ENCODE measurements around the gene CHST11. TPM values are rescaled to one million over a fixed set of nuclear protein-coding genes. Genes with fewer than 3 reads are reported as not detected.

Gene CHST11
- total RNA-seq, 1 experiment from 2014 or later: 6.7 TPM

DNA sequence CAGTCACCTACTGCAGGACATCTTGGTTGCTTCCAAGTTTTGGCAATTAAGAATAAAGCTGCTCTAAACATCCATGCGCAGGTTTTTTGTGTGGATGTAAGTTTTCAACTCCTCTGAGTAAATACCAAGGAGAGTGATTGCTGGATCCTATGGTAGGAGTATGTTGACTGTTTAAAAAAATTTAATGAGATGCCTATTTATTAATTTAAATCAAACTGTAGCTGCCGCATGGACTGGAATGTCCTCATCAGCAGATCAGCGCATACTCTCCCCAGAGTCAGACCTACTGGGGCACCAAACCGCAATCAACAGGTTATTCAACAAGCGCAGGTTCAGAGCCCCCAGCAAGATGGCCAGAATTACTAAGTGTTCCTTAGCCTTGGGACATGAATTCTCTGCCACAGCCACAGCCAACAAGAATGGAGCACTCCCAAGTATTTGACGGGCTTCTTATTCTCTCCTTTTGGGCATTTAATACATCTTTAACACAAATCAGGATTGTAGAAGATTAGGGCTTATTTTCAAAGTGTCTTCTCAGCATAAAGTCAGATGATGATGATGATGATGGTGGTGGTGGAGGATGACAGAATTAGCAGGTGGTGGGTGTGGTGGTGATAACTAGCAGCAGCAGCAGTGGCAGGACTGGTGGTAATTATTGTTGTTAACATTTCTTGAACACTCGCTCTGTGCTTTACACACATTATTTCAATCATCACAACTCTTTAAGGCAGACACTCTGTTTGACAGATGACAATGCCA, 170.7 kb downstream of the CHST11 start:
- Mint-ChIP-seq H3K4me1 (peaks cover 35 to 41% of the 10 kb centered on the region in 2 experiments), H3K27me3 (ENCODE audit: low read depth) (peaks cover 8% of the 10 kb centered on the region), H3K27ac (no peak overlapping the region), H3K4me3 (no peak overlapping the region), H3K9me3 (no peaks in the 10 kb centered on the region), H3K36me3 (ENCODE audit: insufficient read depth in 1 of 3, low read depth in 3 of 3) (no peaks in the 10 kb centered on the region)
- Histone ChIP-seq H3K27ac (ENCODE audit: insufficient read length, low read depth, low read length) (no peak overlapping the region), H3K9ac (ENCODE audit: extremely low read depth, insufficient read length, low read length) (no peak overlapping the region), H4K5ac (ENCODE audit: insufficient read length, low read depth, low read length) (no peak overlapping the region), H3K23me2 (ENCODE audit: insufficient read length, low read depth, low read length, poor library complexity, severe bottlenecking) (no peaks in the 10 kb centered on the region), H3K4me1 (ENCODE audit: insufficient read depth, low read length) (no peaks in the 10 kb centered on the region; the same call in 1 of the 2 replicates), H3K4ac (ENCODE audit: low read depth, low read length) (no peak overlapping the region), H3K56ac (ENCODE audit: insufficient read length, low read depth, low read length) (no peak overlapping the region), H3T11ph (ENCODE audit: low read length) (no peak overlapping the region), H4K8ac (replicated peaks; ENCODE audit: insufficient read length, low read depth, low read length) (no peak overlapping the region), H2BK5ac (ENCODE audit: insufficient read length, low read length) (no peak overlapping the region), H3K18ac (ENCODE audit: insufficient read length, low read depth, low read length) (no peak overlapping the region), H2BK12ac (ENCODE audit: insufficient read length, low read depth, low read length) (no peak overlapping the region), H2AFZ (ENCODE audit: low read length) (no peak overlapping the region), H4K20me1 (ENCODE audit: control insufficient read depth, insufficient read depth, insufficient read length) (no peaks in the 10 kb centered on the region), H3K4me2 (ENCODE audit: insufficient read depth, insufficient read length, low read length) (no peak overlapping the region), H4K91ac (ENCODE audit: insufficient read length, low read depth, low read length) (no peak overlapping the region), H2BK120ac (ENCODE audit: low read depth, low read length, poor library complexity, severe bottlenecking) (no peak overlapping the region), H3K23ac (ENCODE audit: insufficient read length, low read depth, low read length) (no peak overlapping the region), H3K79me2 (ENCODE audit: insufficient read depth, low read length) (no peaks in the 10 kb centered on the region), H2AK5ac (ENCODE audit: insufficient read length, low read length) (no peak overlapping the region), H3K9me3 (ENCODE audit: control insufficient read depth, low read depth, low read length) (no peaks in the 10 kb centered on the region), H3K14ac (ENCODE audit: insufficient read depth, low read length) (no peak overlapping the region), H3K27me3 (ENCODE audit: insufficient read depth, low read length) (no peaks in the 10 kb centered on the region), H2BK15ac (ENCODE audit: low read depth, low read length) (no peak overlapping the region), H3K79me1 (ENCODE audit: insufficient read depth, low read depth, low read length, poor library complexity, severe bottlenecking) (no peaks in the 10 kb centered on the region), H2BK20ac (ENCODE audit: low read depth, low read length, poor library complexity, severe bottlenecking) (no peak overlapping the region)
- WGBS (ENCODE audit: extremely low coverage, insufficient read length, low lambda C conversion rate): no CpG with 5 or more reads among the region's 7 CpGs
- TF ChIP-seq, protein P1, sequence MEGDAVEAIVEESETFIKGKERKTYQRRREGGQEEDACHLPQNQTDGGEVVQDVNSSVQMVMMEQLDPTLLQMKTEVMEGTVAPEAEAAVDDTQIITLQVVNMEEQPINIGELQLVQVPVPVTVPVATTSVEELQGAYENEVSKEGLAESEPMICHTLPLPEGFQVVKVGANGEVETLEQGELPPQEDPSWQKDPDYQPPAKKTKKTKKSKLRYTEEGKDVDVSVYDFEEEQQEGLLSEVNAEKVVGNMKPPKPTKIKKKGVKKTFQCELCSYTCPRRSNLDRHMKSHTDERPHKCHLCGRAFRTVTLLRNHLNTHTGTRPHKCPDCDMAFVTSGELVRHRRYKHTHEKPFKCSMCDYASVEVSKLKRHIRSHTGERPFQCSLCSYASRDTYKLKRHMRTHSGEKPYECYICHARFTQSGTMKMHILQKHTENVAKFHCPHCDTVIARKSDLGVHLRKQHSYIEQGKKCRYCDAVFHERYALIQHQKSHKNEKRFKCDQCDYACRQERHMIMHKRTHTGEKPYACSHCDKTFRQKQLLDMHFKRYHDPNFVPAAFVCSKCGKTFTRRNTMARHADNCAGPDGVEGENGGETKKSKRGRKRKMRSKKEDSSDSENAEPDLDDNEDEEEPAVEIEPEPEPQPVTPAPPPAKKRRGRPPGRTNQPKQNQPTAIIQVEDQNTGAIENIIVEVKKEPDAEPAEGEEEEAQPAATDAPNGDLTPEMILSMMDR (conservative IDR thresholded peaks at IDR 0.05): no peak
- DNase-seq: no peak
